ENCODE results near the gene ZMYND8.

GRCh38 chr20:47370214-47370613 lies 13.7 kb upstream of the ZMYND8 start:
- TF ChIP-seq, protein P1, sequence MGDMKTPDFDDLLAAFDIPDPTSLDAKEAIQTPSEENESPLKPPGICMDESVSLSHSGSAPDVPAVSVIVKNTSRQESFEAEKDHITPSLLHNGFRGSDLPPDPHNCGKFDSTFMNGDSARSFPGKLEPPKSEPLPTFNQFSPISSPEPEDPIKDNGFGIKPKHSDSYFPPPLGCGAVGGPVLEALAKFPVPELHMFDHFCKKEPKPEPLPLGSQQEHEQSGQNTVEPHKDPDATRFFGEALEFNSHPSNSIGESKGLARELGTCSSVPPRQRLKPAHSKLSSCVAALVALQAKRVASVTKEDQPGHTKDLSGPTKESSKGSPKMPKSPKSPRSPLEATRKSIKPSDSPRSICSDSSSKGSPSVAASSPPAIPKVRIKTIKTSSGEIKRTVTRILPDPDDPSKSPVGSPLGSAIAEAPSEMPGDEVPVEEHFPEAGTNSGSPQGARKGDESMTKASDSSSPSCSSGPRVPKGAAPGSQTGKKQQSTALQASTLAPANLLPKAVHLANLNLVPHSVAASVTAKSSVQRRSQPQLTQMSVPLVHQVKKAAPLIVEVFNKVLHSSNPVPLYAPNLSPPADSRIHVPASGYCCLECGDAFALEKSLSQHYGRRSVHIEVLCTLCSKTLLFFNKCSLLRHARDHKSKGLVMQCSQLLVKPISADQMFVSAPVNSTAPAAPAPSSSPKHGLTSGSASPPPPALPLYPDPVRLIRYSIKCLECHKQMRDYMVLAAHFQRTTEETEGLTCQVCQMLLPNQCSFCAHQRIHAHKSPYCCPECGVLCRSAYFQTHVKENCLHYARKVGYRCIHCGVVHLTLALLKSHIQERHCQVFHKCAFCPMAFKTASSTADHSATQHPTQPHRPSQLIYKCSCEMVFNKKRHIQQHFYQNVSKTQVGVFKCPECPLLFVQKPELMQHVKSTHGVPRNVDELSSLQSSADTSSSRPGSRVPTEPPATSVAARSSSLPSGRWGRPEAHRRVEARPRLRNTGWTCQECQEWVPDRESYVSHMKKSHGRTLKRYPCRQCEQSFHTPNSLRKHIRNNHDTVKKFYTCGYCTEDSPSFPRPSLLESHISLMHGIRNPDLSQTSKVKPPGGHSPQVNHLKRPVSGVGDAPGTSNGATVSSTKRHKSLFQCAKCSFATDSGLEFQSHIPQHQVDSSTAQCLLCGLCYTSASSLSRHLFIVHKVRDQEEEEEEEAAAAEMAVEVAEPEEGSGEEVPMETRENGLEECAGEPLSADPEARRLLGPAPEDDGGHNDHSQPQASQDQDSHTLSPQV (IDR thresholded peaks at IDR 0.05): no peak
- no peak for TF ChIP-seq RCOR1 (conservative IDR thresholded peaks at IDR 0.05; ENCODE audit: low read depth, low read length)
- TF ChIP-seq CTCF (IDR thresholded peaks at IDR 0.05 in 2 of 3, conservative IDR thresholded peaks at IDR 0.05 in 1 of 3; ENCODE audit: control insufficient read depth in 2 of 3, extremely low read depth in 1 of 3, insufficient read depth in 1 of 3, low read depth in 3 of 3, low read length in 3 of 3): no peak
- TF ChIP-seq, protein P2, sequence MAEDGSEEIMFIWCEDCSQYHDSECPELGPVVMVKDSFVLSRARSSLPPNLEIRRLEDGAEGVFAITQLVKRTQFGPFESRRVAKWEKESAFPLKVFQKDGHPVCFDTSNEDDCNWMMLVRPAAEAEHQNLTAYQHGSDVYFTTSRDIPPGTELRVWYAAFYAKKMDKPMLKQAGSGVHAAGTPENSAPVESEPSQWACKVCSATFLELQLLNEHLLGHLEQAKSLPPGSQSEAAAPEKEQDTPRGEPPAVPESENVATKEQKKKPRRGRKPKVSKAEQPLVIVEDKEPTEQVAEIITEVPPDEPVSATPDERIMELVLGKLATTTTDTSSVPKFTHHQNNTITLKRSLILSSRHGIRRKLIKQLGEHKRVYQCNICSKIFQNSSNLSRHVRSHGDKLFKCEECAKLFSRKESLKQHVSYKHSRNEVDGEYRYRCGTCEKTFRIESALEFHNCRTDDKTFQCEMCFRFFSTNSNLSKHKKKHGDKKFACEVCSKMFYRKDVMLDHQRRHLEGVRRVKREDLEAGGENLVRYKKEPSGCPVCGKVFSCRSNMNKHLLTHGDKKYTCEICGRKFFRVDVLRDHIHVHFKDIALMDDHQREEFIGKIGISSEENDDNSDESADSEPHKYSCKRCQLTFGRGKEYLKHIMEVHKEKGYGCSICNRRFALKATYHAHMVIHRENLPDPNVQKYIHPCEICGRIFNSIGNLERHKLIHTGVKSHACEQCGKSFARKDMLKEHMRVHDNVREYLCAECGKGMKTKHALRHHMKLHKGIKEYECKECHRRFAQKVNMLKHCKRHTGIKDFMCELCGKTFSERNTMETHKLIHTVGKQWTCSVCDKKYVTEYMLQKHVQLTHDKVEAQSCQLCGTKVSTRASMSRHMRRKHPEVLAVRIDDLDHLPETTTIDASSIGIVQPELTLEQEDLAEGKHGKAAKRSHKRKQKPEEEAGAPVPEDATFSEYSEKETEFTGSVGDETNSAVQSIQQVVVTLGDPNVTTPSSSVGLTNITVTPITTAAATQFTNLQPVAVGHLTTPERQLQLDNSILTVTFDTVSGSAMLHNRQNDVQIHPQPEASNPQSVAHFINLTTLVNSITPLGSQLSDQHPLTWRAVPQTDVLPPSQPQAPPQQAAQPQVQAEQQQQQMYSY (CRISPR knock-in tag; IDR thresholded peaks at IDR 0.05): no peak
- no peak for TF ChIP-seq RB1 (IDR thresholded peaks at IDR 0.05; ENCODE audit: borderline replicate concordance)
- no peak for TF ChIP-seq ATF2 (IDR thresholded peaks at IDR 0.05; ENCODE audit: low read length)
- no peak for TF ChIP-seq CEBPB (IDR thresholded peaks at IDR 0.05; ENCODE audit: borderline replicate concordance in 1 of 2, low read depth in 2 of 2, low read length in 2 of 2)

All from GM12878 (cell line).